HEK293 (cell line): ENCODE data around the gene ZNF284.

Experiments used
- CTCF ChIA-PET: fragments of 350-600 bp; formaldehyde crosslinking; extraction: SDS; loops from one replicate; lab custom pipeline; 2021; ENCODE audit warnings: antibody characterized with exemption; lab: Yijun Ruan, JAX
- POLR2A ChIA-PET: fragments of 300-600 bp; formaldehyde crosslinking; extraction: SDS; loops from one replicate; lab custom pipeline; 2020; ENCODE audit warnings: antibody characterized with exemption, inconsistent platforms; lab: Yijun Ruan, JAX
- H3K27ac ChIP-seq: fragments of 200-500 bp; sonication (Bioruptor generic); 2 replicates; pipeline ENCODE4 v1.5.1; 2014; ENCODE audit warnings: low read depth, low read length, control low read depth, inconsistent platforms; ENCODE audit errors: extremely low read depth
- H3K36me3 ChIP-seq, 2 experiments: fragments of 200-500 bp in 1 of 2; sonication (Bioruptor generic) in 1 of 2; 1 replicate in 1 of 2; 2 replicates in 1 of 2; pipeline ENCODE4 v1.5.1; 2014 to 2017; ENCODE audit warnings: inconsistent platforms in 2 of 2, low read length in 2 of 2; ENCODE audit not compliant: control insufficient read depth in 2 of 2, insufficient read depth in 1 of 2
- H3K4me1 ChIP-seq: fragments of 200-500 bp; sonication (Bioruptor generic); 2 replicates; pipeline ENCODE4 v1.5.1; 2014; ENCODE audit warnings: mild to moderate bottlenecking, low read length, inconsistent platforms; ENCODE audit not compliant: control insufficient read depth, insufficient read depth
- H3K4me3 ChIP-seq: 2 replicates; pipeline ENCODE4 v1.5.1; 2011; ENCODE audit warnings: low read depth, mild to moderate bottlenecking, control low read depth, low read length, moderate library complexity
- H3K9me3 ChIP-seq: fragments of 200-500 bp; sonication (Bioruptor generic); 2 replicates; pipeline ENCODE4 v1.5.1; 2014; ENCODE audit warnings: low read depth, low read length, inconsistent platforms; ENCODE audit not compliant: control insufficient read depth, insufficient read depth
- IKZF3 ChIP-seq: fragments of 450-650 bp; IDR thresholded peaks from 2 replicates; pipeline ENCODE4 v1.5.0; 2018; ENCODE audit warnings: missing biosample characterization, mild to moderate bottlenecking, missing genetic modification characterization, moderate library complexity
- MEIS1 ChIP-seq: sonication (generic); formaldehyde crosslinking; IDR thresholded peaks from 2 replicates; pipeline ENCODE4 v1.8.1; 2022; ENCODE audit warnings: missing genetic modification reagents, mild to moderate bottlenecking, borderline replicate concordance
- PRDM1 ChIP-seq: fragments of 450-650 bp; formaldehyde crosslinking; IDR thresholded peaks from 2 replicates; pipeline ENCODE4; 2016; ENCODE audit warnings: missing biosample characterization, missing genetic modification characterization
- YY1 ChIP-seq: fragments of 450-650 bp; formaldehyde crosslinking; IDR thresholded peaks from 2 replicates; pipeline ENCODE4 v1.5.1; 2018; ENCODE audit warnings: missing biosample characterization, missing genetic modification characterization
- ZNF140 ChIP-seq: fragments of 450-650 bp; formaldehyde crosslinking; IDR thresholded peaks from 2 replicates; pipeline ENCODE4 v1.5.1; 2016; ENCODE audit warnings: missing biosample characterization, missing genetic modification characterization
- ZNF155 ChIP-seq: fragments of 450-650 bp; formaldehyde crosslinking; IDR thresholded peaks from 2 replicates; pipeline ENCODE4 v1.5.1; 2016; ENCODE audit warnings: missing biosample characterization, missing genetic modification characterization
- ZNF175 ChIP-seq: fragments of 450-650 bp; formaldehyde crosslinking; IDR thresholded peaks from 2 replicates; pipeline ENCODE4 v1.5.1; 2016; ENCODE audit warnings: missing biosample characterization, missing genetic modification characterization
- ZNF223 ChIP-seq: fragments of 450-650 bp; formaldehyde crosslinking; IDR thresholded peaks from 2 replicates; pipeline ENCODE4 v1.5.1; 2016; ENCODE audit warnings: missing biosample characterization, missing genetic modification characterization
- ZNF292 ChIP-seq: fragments of 450-650 bp; formaldehyde crosslinking; IDR thresholded peaks from 2 replicates; pipeline ENCODE4 v1.5.1; 2016; ENCODE audit warnings: low read depth, missing biosample characterization, missing genetic modification characterization, borderline replicate concordance
- ZNF433 ChIP-seq: fragments of 450-650 bp; formaldehyde crosslinking; IDR thresholded peaks from 2 replicates; pipeline ENCODE4 v1.5.1; 2016; ENCODE audit warnings: missing biosample characterization, missing genetic modification characterization, low read depth
- ZNF560 ChIP-seq: fragments of 450-650 bp; formaldehyde crosslinking; IDR thresholded peaks from 2 replicates; pipeline ENCODE4 v1.5.1; 2017; ENCODE audit warnings: missing biosample characterization, missing genetic modification characterization, borderline replicate concordance
- ZNF585B ChIP-seq: fragments of 450-650 bp; formaldehyde crosslinking; IDR thresholded peaks from 2 replicates; pipeline ENCODE4 v1.5.1; 2016; ENCODE audit warnings: missing biosample characterization, missing genetic modification characterization
- ZNF830 ChIP-seq: fragments of 450-650 bp; IDR thresholded peaks from 2 replicates; pipeline ENCODE4 v1.5.0; 2018; ENCODE audit warnings: missing biosample characterization, missing genetic modification characterization, low read depth, mild to moderate bottlenecking, moderate library complexity
- TF ChIP-seq, protein P1 (sequence below): fragments of 450-650 bp; formaldehyde crosslinking; IDR thresholded peaks from 2 replicates; pipeline ENCODE4 v1.5.1; 2017; ENCODE audit warnings: missing biosample characterization, missing genetic modification characterization
- TF ChIP-seq, protein P2 (sequence below): fragments of 450-650 bp; formaldehyde crosslinking; IDR thresholded peaks from 2 replicates; pipeline ENCODE4 v1.5.1; 2016; ENCODE audit warnings: missing biosample characterization, missing genetic modification characterization
- TF ChIP-seq, protein P3 (sequence below): fragments of 450-650 bp; formaldehyde crosslinking; IDR thresholded peaks from 2 replicates; pipeline ENCODE4 v1.5.1; 2016; ENCODE audit warnings: missing biosample characterization, missing genetic modification characterization
- TF ChIP-seq, protein P4 (sequence below): fragments of 450-650 bp; formaldehyde crosslinking; IDR thresholded peaks from 2 replicates; pipeline ENCODE4 v1.5.1; 2016; ENCODE audit warnings: missing biosample characterization, missing genetic modification characterization
- TF ChIP-seq, protein P5 (sequence below): fragments of 450-650 bp; formaldehyde crosslinking; IDR thresholded peaks from 2 replicates; pipeline ENCODE4 v1.5.1; 2016; ENCODE audit warnings: missing biosample characterization, missing genetic modification characterization

ZNF284 gene

DNA sequence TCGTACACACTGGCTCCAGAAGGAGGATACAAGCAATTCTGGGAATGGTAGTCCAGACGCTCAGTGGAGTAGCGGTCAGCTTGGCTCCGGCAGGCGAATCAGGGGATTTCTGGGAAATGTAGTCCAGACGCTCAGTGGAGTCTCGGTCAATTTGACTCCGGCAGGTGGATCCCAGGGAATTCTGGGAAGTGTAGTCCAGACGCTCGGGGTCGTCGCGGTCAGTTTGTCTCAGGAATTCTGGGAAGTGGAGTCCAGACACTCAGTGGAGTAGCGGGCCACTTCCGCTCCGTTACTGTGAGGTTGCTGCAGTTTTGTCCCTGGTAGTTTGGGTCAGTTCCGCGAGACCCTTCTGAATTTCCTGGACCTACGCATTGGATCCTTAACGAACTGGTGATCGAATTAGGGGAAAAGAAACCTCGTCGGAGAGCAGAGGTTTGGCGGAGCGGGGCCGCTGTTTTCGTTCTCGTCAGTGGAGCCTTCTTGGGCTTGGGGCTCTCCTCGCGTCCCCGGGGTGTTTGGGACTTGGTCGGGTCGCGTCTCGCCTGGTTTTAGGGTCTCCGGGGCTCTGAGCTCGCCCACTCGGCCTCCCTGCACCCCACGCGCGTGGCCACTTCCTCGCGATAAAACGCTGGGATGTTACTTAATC is 41.3 kb downstream of the ZNF284 start, which contains the start of gene ZNF225 (continued):
- TF ChIP-seq, protein P1, sequence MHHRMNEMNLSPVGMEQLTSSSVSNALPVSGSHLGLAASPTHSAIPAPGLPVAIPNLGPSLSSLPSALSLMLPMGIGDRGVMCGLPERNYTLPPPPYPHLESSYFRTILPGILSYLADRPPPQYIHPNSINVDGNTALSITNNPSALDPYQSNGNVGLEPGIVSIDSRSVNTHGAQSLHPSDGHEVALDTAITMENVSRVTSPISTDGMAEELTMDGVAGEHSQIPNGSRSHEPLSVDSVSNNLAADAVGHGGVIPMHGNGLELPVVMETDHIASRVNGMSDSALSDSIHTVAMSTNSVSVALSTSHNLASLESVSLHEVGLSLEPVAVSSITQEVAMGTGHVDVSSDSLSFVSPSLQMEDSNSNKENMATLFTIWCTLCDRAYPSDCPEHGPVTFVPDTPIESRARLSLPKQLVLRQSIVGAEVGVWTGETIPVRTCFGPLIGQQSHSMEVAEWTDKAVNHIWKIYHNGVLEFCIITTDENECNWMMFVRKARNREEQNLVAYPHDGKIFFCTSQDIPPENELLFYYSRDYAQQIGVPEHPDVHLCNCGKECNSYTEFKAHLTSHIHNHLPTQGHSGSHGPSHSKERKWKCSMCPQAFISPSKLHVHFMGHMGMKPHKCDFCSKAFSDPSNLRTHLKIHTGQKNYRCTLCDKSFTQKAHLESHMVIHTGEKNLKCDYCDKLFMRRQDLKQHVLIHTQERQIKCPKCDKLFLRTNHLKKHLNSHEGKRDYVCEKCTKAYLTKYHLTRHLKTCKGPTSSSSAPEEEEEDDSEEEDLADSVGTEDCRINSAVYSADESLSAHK (tag by site-specific recombination) = 0 out of 2 replicates have a peak, but pooled peaks have one; percentile 36
- TF ChIP-seq, protein P2, sequence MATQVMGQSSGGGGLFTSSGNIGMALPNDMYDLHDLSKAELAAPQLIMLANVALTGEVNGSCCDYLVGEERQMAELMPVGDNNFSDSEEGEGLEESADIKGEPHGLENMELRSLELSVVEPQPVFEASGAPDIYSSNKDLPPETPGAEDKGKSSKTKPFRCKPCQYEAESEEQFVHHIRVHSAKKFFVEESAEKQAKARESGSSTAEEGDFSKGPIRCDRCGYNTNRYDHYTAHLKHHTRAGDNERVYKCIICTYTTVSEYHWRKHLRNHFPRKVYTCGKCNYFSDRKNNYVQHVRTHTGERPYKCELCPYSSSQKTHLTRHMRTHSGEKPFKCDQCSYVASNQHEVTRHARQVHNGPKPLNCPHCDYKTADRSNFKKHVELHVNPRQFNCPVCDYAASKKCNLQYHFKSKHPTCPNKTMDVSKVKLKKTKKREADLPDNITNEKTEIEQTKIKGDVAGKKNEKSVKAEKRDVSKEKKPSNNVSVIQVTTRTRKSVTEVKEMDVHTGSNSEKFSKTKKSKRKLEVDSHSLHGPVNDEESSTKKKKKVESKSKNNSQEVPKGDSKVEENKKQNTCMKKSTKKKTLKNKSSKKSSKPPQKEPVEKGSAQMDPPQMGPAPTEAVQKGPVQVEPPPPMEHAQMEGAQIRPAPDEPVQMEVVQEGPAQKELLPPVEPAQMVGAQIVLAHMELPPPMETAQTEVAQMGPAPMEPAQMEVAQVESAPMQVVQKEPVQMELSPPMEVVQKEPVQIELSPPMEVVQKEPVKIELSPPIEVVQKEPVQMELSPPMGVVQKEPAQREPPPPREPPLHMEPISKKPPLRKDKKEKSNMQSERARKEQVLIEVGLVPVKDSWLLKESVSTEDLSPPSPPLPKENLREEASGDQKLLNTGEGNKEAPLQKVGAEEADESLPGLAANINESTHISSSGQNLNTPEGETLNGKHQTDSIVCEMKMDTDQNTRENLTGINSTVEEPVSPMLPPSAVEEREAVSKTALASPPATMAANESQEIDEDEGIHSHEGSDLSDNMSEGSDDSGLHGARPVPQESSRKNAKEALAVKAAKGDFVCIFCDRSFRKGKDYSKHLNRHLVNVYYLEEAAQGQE (tag by site-specific recombination) = no peak; the same call in 1 of the 2 replicates
- TF ChIP-seq ZNF433 (tag by site-specific recombination) (no peak), ZNF175 (no peak), ZNF292 (tag by site-specific recombination) (0 out of 2 replicates have a peak, but pooled peaks have one; percentile 6), ZNF560 (tag by site-specific recombination) (no peak), ZNF140 (tag by site-specific recombination) (no peak), ZNF585B (no peak), MEIS1 (CRISPR knock-in tag) (no peak)
- TF ChIP-seq, protein P3, sequence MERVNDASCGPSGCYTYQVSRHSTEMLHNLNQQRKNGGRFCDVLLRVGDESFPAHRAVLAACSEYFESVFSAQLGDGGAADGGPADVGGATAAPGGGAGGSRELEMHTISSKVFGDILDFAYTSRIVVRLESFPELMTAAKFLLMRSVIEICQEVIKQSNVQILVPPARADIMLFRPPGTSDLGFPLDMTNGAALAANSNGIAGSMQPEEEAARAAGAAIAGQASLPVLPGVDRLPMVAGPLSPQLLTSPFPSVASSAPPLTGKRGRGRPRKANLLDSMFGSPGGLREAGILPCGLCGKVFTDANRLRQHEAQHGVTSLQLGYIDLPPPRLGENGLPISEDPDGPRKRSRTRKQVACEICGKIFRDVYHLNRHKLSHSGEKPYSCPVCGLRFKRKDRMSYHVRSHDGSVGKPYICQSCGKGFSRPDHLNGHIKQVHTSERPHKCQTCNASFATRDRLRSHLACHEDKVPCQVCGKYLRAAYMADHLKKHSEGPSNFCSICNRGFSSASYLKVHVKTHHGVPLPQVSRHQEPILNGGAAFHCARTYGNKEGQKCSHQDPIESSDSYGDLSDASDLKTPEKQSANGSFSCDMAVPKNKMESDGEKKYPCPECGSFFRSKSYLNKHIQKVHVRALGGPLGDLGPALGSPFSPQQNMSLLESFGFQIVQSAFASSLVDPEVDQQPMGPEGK (tag by site-specific recombination) = no peak; the same call in 1 of the 2 replicates

DNA sequence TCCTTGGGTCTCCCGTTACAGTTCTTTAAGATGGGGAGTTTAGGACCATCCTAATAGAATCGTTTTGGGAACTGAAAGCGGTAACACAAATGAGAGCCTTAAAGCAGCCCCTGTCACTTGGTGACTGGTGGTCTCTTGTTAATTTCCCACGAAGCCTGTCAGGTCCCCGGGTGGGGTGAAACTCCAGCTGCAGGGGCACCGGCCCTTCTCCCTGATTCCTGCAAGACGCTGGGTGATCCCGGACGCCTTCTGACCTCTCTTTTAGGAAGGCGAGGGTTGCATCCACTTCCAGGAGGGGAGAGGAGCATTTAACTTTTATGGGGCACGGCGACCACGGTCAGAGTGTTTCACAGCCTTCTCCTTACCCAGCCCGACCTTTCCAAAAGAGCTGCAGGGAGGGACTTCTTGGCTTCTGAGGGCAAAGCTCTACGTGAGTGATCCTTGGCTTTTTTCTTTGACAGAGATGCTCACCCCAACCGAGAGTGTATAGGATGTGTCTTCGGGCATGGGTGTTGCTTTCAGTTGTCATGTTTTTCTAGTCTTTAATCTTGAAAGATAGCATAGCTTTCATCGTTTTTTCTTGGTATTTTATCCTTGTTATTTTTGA is 41.9 kb downstream of the ZNF284 start:
- peaks cover 20% of the 10 kb centered on the region for H3K9me3 ChIP-seq
- TF ChIP-seq ZNF223 (tag by site-specific recombination) = 0 out of 2 replicates have a peak, but pooled peaks have one; percentile 9
- TF ChIP-seq ZNF830 (tag by site-specific recombination) = no peak
- TF ChIP-seq, protein P4, sequence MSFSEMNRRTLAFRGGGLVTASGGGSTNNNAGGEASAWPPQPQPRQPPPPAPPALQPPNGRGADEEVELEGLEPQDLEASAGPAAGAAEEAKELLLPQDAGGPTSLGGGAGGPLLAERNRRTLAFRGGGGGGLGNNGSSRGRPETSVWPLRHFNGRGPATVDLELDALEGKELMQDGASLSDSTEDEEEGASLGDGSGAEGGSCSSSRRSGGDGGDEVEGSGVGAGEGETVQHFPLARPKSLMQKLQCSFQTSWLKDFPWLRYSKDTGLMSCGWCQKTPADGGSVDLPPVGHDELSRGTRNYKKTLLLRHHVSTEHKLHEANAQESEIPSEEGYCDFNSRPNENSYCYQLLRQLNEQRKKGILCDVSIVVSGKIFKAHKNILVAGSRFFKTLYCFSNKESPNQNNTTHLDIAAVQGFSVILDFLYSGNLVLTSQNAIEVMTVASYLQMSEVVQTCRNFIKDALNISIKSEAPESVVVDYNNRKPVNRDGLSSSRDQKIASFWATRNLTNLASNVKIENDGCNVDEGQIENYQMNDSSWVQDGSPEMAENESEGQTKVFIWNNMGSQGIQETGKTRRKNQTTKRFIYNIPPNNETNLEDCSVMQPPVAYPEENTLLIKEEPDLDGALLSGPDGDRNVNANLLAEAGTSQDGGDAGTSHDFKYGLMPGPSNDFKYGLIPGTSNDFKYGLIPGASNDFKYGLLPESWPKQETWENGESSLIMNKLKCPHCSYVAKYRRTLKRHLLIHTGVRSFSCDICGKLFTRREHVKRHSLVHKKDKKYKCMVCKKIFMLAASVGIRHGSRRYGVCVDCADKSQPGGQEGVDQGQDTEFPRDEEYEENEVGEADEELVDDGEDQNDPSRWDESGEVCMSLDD = 0 out of 2 replicates have a peak, but pooled peaks have one; percentile 2
- TF ChIP-seq, protein P5, sequence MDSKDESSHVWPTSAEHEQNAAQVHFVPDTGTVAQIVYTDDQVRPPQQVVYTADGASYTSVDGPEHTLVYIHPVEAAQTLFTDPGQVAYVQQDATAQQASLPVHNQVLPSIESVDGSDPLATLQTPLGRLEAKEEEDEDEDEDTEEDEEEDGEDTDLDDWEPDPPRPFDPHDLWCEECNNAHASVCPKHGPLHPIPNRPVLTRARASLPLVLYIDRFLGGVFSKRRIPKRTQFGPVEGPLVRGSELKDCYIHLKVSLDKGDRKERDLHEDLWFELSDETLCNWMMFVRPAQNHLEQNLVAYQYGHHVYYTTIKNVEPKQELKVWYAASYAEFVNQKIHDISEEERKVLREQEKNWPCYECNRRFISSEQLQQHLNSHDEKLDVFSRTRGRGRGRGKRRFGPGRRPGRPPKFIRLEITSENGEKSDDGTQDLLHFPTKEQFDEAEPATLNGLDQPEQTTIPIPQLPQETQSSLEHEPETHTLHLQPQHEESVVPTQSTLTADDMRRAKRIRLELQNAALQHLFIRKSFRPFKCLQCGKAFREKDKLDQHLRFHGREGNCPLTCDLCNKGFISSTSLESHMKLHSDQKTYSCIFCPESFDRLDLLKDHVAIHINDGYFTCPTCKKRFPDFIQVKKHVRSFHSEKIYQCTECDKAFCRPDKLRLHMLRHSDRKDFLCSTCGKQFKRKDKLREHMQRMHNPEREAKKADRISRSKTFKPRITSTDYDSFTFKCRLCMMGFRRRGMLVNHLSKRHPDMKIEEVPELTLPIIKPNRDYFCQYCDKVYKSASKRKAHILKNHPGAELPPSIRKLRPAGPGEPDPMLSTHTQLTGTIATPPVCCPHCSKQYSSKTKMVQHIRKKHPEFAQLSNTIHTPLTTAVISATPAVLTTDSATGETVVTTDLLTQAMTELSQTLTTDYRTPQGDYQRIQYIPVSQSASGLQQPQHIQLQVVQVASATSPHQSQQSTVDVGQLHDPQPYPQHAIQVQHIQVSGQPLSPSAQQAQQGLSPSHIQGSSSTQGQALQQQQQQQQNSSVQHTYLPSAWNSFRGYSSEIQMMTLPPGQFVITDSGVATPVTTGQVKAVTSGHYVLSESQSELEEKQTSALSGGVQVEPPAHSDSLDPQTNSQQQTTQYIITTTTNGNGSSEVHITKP (tag by site-specific recombination) = peak; percentile 99
- TF ChIP-seq YY1 (tag by site-specific recombination) = no peak
- no peak for TF ChIP-seq ZNF155 (tag by site-specific recombination)
- TF ChIP-seq PRDM1 (tag by site-specific recombination) = 0 out of 2 replicates have a peak, but pooled peaks have one; percentile 4
- peak; percentile 67 for TF ChIP-seq IKZF3
- ChIA-PET POLR2A (interaction anchor here (0.6 to 3.5 kb wide), 13 partner anchors 8 to 287 kb away, joined by 3 to 33 read pairs (median 5); partner anchors contain the start of genes ZNF223, ZNF224, ZNF226 and ZNF227), CTCF (interaction anchor here (0.6 to 1.2 kb wide), 8 partner anchors 11 to 832 kb away, joined by 3 to 4 read pairs (median 3); partner anchors contain the start of genes APOC2, ZNF226 and ZNF227)
- peak overlapping the region; percentile 54; the same call in 1 of the 2 replicates for H3K27ac ChIP-seq
- H3K4me1 ChIP-seq = peaks cover 14% of the 10 kb centered on the region
- peaks cover 32 to 64% of the 10 kb centered on the region in 2 experiments for H3K36me3 ChIP-seq
- peak overlapping the region; percentile 54 for H3K4me3 ChIP-seq
